Endodermal cell (in vitro differentiated cells): ENCODE measurements around the gene ANTXRL. TPM values are rescaled to one million over a fixed set of nuclear protein-coding genes. Genes with fewer than 3 reads are reported as not detected.
"Not testable (repeated sequence)": the region's sequence is repeated elsewhere in the genome, so short reads cannot be mapped to it uniquely, and the experiment has no call there.

Experiments used
- DNase-seq: peaks from one replicate; pipeline ENCODE4 v3.0.0-alpha.2; 2017
- H3K27ac ChIP-seq: 2 replicates; pipeline ENCODE4 v1.5.1; 2013; ENCODE audit warnings: mild to moderate bottlenecking, low read depth, low read length, moderate library complexity
- H3K27me3 ChIP-seq: 2 replicates; pipeline ENCODE4 v1.6.1; 2013; ENCODE audit warnings: mild to moderate bottlenecking, low read length, moderate library complexity; ENCODE audit not compliant: insufficient read depth, control insufficient read depth, poor library complexity, severe bottlenecking
- H3K36me3 ChIP-seq: 2 replicates; pipeline ENCODE4 v1.7.0; 2013; ENCODE audit warnings: mild to moderate bottlenecking, low read length, moderate library complexity; ENCODE audit not compliant: control insufficient read depth, insufficient read depth
- H3K4me1 ChIP-seq: one replicate; pipeline ENCODE4 v1.7.0; 2013; ENCODE audit warnings: low read length; ENCODE audit not compliant: control insufficient read depth, insufficient read depth
- H3K4me3 ChIP-seq: 2 replicates; pipeline ENCODE4 v1.5.1; 2013; ENCODE audit warnings: mild to moderate bottlenecking, low read length, moderate library complexity
- H3K9ac ChIP-seq: 2 replicates; pipeline ENCODE4 v1.6.1; 2013; ENCODE audit warnings: mild to moderate bottlenecking, low read length, moderate library complexity; ENCODE audit not compliant: poor library complexity, severe bottlenecking; ENCODE audit errors: extremely low read depth
- H3K9me3 ChIP-seq: 2 replicates; pipeline ENCODE4 v1.6.1; 2013; ENCODE audit warnings: mild to moderate bottlenecking, low read length, moderate library complexity; ENCODE audit not compliant: control insufficient read depth
- H3K27ac Mint-ChIP-seq: 2 replicates; pipeline ENCODE4 v1.8.0; 2020; ENCODE audit warnings: mixed read lengths
- H3K27me3 Mint-ChIP-seq: 2 replicates; pipeline ENCODE4 v1.8.0; 2021; ENCODE audit warnings: mild to moderate bottlenecking, mixed read lengths; ENCODE audit not compliant: insufficient read depth
- H3K36me3 Mint-ChIP-seq: 2 replicates; pipeline ENCODE4 v1.8.0; 2020; ENCODE audit warnings: low read depth, mixed read lengths
- H3K4me1 Mint-ChIP-seq: 2 replicates; pipeline ENCODE4 v1.8.0; 2020; ENCODE audit warnings: mixed read lengths
- H3K4me3 Mint-ChIP-seq: 2 replicates; pipeline ENCODE4 v1.8.0; 2020; ENCODE audit warnings: mild to moderate bottlenecking, moderate library complexity, mixed read lengths
- H3K9me3 Mint-ChIP-seq: 2 replicates; pipeline ENCODE4 v1.8.0; 2020; ENCODE audit warnings: mild to moderate bottlenecking, mixed read lengths
- WGBS, 2 experiments: methylation state at CpG; one replicate each; pipeline versions ENCODE4 v1.1.5 to v1.1.7; 2013; ENCODE audit warnings: missing lambda C conversion rate in 2 of 2, mixed read lengths in 1 of 2; ENCODE audit not compliant: insufficient coverage in 1 of 2, insufficient read length in 1 of 2; 5-methylcytosine and 5-hydroxymethylcytosine counted together
- total RNA-seq, 2 donors: library from RNA; stranded (reverse); fragmentation: NEBNext Ultra II Directional in 1 of 2; extraction: Animal tissue kit (Norgen Biotek cat#: 25700) in 1 of 2; gene quantifications; 2 replicates in 1 of 2; 3 replicates in 1 of 2; pipeline ENCODE4 v1.2.1, GENCODE V29; 2021
- TF ChIP-seq, protein P1 (sequence below): fragments of 200-600 bp; sonication (generic); conservative IDR thresholded peaks from 2 replicates; pipeline ENCODE4 v1.5.0; 2021; ENCODE audit warnings: antibody characterized with exemption, mild to moderate bottlenecking

ANTXRL gene
- total RNA-seq, 2 donors from 2014 or later, result not detected

DNA sequence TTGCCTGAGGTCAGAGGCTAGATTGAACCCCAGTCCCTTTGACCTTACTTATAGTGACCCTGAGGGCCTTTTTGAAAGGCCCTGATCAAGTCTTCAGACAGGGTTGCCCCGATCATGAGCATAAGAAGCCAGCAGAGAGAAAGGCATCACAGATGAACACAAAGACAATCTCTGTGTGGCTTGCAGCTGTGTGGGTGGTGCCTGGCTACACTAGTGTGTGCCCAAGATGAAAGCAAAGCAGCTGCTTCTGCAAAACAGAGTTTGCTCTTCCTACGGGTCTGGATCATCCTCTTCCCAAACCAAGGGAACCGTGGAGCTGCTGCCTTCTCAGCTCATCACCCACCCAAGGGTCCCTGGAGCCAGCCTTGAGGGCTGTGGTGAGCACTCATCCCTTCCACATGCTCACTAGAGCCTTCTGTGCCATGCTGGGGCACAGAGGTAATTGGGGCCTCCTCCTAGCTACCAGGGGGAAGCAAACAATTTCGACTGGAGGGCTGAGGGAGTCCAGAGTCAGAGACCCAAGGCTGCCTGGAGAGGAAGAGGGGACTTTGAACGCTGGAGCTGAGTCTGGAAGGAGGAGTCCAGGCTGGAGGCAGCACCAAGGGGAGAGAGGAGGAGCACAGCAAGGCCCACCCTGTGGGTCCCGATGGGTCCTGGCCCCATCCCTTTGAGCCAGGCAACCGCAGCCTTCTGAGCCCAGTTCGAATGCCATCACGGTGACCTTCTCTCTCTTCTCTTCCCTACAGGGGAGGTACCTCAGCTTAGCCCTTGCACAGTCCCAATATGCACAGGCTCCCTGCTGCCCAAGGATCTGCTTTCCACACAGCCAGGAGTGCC lies 42.3 kb downstream of the ANTXRL start:
- no peaks in the 10 kb centered on the region for H3K36me3 ChIP-seq
- Mint-ChIP-seq H3K27me3 (peaks cover 4% of the 10 kb centered on the region), H3K27ac (no peak overlapping the region), H3K9me3 (no peaks in the 10 kb centered on the region), H3K36me3 (no peaks in the 10 kb centered on the region), H3K4me3 (no peak overlapping the region), H3K4me1 (peaks cover 6% of the 10 kb centered on the region)
- 78 to 87% methylated on average over 4 to 9 of the region's 9 CpGs for WGBS, 2 experiments
- TF ChIP-seq, protein P1, sequence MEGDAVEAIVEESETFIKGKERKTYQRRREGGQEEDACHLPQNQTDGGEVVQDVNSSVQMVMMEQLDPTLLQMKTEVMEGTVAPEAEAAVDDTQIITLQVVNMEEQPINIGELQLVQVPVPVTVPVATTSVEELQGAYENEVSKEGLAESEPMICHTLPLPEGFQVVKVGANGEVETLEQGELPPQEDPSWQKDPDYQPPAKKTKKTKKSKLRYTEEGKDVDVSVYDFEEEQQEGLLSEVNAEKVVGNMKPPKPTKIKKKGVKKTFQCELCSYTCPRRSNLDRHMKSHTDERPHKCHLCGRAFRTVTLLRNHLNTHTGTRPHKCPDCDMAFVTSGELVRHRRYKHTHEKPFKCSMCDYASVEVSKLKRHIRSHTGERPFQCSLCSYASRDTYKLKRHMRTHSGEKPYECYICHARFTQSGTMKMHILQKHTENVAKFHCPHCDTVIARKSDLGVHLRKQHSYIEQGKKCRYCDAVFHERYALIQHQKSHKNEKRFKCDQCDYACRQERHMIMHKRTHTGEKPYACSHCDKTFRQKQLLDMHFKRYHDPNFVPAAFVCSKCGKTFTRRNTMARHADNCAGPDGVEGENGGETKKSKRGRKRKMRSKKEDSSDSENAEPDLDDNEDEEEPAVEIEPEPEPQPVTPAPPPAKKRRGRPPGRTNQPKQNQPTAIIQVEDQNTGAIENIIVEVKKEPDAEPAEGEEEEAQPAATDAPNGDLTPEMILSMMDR, result no peak
- H3K9me3 ChIP-seq, result no peaks in the 10 kb centered on the region
- no peak overlapping the region for H3K9ac ChIP-seq
- H3K27me3 ChIP-seq, result no peaks in the 10 kb centered on the region
- DNase-seq, result no peak
- H3K4me1 ChIP-seq, result no peaks in the 10 kb centered on the region
- no peak overlapping the region for H3K27ac ChIP-seq
- no peak overlapping the region for H3K4me3 ChIP-seq

DNA sequence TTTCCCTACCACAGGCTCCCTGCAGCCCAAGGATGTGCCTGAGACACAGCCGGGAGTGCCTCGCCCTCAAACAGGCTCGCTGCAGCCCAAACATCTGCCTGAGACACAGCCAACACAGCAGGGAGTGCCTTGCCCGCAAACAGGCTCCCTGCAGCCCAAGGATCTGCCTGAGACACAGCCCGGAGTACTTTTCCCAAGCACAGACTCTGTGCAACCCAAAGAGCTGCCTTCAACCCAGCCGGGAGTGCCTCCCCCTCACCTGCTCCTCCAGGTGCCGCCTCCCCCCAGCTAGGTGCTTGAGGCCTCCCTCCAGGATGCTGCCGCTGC lies 42.9 kb downstream of the ANTXRL start:
- peaks cover 4% of the 10 kb centered on the region for H3K27me3 Mint-ChIP-seq
- H3K27ac Mint-ChIP-seq, result no peak overlapping the region
- TF ChIP-seq, protein P1, result no peak
- peak; percentile 67 for DNase-seq
- no peak overlapping the region for H3K4me3 Mint-ChIP-seq
- 46 to 71% methylated on average over 2 to 8 of the region's 8 CpGs for WGBS, 2 experiments
- H3K9me3 ChIP-seq, result no peaks in the 10 kb centered on the region
- no peaks in the 10 kb centered on the region for H3K4me1 ChIP-seq
- H3K9me3 Mint-ChIP-seq, result no peaks in the 10 kb centered on the region
- H3K4me1 Mint-ChIP-seq, result peaks cover 6% of the 10 kb centered on the region
- no peaks in the 10 kb centered on the region for H3K36me3 ChIP-seq
- H3K36me3 Mint-ChIP-seq, result no peaks in the 10 kb centered on the region
- no peak overlapping the region for H3K9ac ChIP-seq
- H3K27me3 ChIP-seq, result no peaks in the 10 kb centered on the region
- no peak overlapping the region for H3K4me3 ChIP-seq
- no peak overlapping the region for H3K27ac ChIP-seq

DNA sequence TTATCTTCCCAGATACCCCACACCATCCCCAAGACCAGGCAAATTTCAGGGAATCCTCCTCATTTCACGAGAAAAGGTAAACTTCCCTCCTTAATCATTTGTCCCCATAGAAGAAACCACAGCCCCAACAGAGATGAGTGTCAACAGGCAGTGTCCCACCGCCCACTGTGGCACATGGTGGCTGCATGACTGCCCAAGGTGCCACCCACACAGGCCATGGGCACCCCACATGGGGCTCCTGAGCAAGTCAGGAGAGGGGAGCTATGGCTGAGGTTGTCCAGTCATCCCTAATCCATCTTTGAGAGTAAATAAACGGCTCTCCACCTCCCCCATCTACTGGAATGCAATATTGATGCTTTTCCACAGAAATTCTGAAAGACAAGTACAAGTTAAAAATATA lies 44.1 kb downstream of the ANTXRL start:
- Histone ChIP-seq H3K9ac (no peak overlapping the region), H3K4me3 (no peak overlapping the region), H3K27ac (no peak overlapping the region), H3K36me3 (no peaks in the 10 kb centered on the region), H3K27me3 (no peaks in the 10 kb centered on the region), H3K4me1 (no peaks in the 10 kb centered on the region), H3K9me3 (no peaks in the 10 kb centered on the region)
- Mint-ChIP-seq H3K27ac (no peak overlapping the region), H3K9me3 (no peaks in the 10 kb centered on the region), H3K4me3 (no peak overlapping the region), H3K4me1 (peaks cover 6% of the 10 kb centered on the region), H3K36me3 (no peaks in the 10 kb centered on the region), H3K27me3 (peaks cover 4% of the 10 kb centered on the region)
- no peak for DNase-seq
- 91% methylated on average over 3 of the region's 3 CpGs; no CpG with 5 or more reads in 1 of the 2 experiments for WGBS, 2 experiments
- TF ChIP-seq, protein P1, result no peak

DNA sequence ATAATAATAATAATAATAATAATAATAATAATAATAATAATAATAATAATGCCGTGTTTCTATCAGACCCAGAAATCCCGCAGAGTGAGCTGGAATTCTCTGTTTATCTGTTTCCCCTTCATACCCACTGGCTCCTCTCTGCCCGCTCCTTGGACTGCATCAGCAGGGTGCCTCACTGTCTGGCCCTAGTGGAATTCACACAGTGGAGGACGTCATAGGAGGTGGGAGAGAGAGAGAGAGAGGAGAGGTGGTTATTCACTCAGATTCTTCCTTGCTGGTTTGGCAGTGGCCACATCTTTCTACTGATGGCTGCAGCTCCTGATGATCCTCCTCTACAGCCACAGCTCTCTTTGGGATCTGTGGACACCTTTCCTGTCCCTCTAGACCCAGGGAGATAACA lies 78.7 kb downstream of the ANTXRL start:
- H3K27me3 ChIP-seq, H3K36me3 ChIP-seq, H3K4me1 Mint-ChIP-seq, H3K4me3 ChIP-seq, DNase-seq, H3K27me3 Mint-ChIP-seq, H3K4me1 ChIP-seq, H3K9me3 Mint-ChIP-seq, H3K4me3 Mint-ChIP-seq, H3K9ac ChIP-seq, H3K36me3 Mint-ChIP-seq, H3K27ac Mint-ChIP-seq, H3K27ac ChIP-seq, H3K9me3 ChIP-seq: not testable (repeated sequence)
- WGBS, 2 experiments, result 92% methylated on average over 3 of the region's 4 CpGs; no CpG with 5 or more reads in 1 of the 2 experiments

DNA sequence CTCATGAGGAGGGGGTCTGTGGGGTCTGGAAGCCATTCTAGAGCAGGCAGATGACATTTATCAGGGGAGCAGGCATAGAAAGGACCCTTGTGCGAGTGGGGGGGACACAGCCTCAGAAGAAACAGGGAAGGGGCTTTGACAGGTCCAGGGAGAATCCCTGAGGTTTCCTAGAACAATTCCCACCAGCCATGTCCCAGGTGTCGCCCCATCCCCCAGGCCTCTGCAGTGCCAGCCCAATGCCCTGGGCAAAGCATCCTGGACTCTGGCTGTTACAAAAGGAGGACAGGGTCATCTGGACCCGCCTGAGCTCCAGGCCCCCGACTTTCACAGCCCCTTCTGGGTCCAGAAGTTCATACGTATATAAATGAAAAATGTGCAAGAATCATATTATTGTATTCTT lies 80.4 kb downstream of the ANTXRL start:
- not testable (repeated sequence) for H3K4me3 ChIP-seq, H3K4me1 ChIP-seq, H3K27ac ChIP-seq, H3K27me3 Mint-ChIP-seq, H3K36me3 ChIP-seq, H3K36me3 Mint-ChIP-seq, H3K9ac ChIP-seq, H3K9me3 Mint-ChIP-seq, H3K27me3 ChIP-seq, DNase-seq, H3K9me3 ChIP-seq, H3K4me1 Mint-ChIP-seq, H3K27ac Mint-ChIP-seq, H3K4me3 Mint-ChIP-seq
- 92% methylated on average over 1 of the region's 5 CpGs; no CpG with 5 or more reads in 1 of the 2 experiments for WGBS, 2 experiments
